NCI-H524 treated with DMSO at 0.1 percent for 48 hours (cell line): ENCODE measurements around the gene OSTM1.

Experiments
- DNase-seq: peaks from one replicate; lab custom pipeline; 2025; lab: John Stamatoyannopoulos, UW

The OSTM1 gene

DNA sequence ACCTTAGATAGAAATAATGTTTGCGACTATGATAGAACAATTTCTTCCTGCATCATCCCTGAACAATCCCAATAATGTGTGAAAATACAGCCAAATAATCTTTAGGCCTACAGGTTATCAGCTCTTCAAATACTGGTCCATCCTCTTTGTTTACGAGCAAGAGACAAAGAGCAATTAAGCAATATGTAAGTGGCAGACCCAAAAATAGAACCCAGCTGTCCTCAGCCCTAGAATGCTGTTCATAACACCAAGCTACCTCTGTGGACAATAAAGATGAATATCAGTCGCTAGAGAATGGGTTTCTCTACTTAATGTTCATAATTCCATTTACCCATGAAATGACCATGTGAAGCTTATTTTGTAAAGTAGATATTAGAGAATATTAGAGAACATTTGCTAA, 28.4 kb upstream of the OSTM1 start:
- no peak for DNase-seq

DNA sequence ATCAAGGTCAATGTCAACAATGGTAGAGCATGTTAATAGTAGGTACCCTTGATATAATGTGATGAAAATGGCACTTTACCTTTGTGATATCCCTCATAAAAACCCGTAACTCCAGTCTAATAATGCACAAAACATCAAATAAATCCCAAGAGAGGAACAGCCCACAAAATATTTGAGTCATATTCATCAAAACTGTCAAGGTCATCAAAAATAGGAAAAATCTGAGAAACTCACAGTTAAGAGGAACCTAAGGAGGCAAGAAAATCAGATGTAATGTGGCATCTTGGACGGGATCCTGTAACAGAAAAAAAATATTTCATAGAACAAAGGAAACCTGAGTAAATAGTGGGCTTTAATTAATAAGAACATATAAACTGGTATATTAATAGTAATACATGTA, 25.5 kb upstream of the OSTM1 start:
- no peak for DNase-seq

DNA sequence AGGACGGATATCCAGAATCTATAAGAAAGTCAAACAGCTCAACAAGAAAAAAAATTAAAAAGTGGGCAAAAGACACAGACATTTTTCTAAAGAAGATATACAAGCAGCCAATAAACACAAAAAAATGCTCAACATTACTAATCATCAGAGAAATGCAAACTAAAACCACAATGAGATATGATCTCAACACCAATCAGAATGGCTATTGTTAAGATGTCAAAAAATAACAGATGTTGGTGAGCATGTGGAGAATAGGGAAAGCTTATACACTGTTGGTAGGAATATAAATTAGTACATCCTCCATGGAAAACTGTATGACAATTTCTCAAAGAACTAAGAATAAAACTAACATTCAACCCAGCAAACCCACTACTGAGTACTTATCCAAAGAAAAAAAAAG, 23.3 kb upstream of the OSTM1 start:
- no peak for DNase-seq

DNA sequence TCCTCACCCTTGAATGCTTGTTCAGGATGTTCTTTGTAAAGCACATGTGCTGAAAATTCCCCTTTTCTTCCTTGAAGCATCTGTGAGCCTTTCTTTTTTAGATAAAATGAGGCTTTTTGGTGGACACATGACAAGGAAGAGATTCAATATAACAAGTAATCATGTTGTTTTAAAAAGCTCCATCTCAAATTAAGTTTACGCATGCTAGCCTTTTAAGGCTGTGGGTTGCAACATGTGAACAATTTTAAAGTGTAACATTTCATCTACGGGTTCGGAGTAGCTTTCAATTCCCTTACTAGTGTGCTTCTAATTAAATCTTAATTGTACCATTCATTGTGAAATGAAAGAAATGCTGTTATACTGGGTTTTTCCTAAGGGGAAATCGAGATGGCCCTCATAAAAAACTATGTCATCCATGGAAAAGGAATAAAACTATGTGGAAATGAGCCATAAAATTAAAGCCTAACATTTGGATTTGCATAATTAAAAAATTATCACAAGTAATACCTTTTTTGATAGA, 19.3 kb upstream of the OSTM1 start:
- DNase-seq = no peak

DNA sequence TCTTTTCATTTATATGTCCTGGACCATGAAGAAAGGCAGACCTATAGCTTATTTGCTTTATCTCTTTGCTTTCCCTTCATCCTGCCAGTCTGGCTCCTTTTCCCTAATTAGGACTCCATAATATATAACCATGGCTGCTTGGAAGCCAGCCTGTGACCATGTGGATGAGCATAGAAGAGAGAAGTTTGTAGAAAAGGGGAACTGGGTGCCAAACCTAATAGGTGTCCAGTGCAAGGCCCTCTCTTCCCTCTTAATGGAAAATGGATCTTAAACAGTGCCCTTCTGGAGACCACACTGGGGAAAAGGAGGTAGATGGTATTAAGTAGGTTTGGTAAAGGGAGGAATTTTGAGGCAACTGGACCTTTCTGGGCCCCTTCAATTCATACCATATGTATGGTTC, 16.7 kb upstream of the OSTM1 start:
- no peak for DNase-seq

DNA sequence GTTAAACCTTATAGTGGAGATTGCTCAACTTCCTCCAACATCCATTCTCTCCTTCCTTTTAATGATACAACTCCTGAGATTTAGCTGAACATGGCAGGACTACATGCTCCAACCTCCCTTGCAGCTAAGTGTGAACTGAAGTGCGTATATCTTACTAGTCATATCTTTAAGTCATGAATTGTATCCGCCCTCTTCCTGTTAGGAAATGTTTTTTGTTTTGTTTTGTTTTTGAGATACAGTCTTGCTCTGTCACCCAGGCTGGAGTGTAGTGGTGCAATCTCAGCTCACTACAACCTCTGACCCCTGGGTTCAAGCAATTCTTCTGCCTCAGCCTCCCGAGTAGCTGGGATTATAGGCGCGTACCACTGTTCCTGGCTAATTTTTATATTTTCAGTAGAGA, 8.8 kb upstream of the OSTM1 start:
- no peak for DNase-seq

DNA sequence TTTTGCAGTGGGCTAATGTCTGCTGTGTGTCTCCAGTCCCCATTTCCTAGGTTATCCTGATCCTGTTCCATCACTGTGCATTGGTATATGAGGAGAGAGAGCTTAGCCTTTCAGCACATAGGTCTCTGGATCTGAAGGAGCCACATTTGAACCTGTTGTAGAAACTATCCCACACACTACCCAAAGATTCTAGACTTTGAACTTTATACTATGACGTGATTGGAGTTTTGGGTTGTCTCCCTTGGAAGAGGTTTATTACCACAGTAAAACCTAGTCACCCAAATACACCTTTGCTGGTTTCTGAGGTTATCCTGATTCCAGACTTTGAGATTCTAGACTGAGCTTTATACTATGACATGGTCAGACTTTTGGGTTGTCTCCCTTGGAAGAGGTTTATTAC, 8.0 kb upstream of the OSTM1 start:
- no peak for DNase-seq

DNA sequence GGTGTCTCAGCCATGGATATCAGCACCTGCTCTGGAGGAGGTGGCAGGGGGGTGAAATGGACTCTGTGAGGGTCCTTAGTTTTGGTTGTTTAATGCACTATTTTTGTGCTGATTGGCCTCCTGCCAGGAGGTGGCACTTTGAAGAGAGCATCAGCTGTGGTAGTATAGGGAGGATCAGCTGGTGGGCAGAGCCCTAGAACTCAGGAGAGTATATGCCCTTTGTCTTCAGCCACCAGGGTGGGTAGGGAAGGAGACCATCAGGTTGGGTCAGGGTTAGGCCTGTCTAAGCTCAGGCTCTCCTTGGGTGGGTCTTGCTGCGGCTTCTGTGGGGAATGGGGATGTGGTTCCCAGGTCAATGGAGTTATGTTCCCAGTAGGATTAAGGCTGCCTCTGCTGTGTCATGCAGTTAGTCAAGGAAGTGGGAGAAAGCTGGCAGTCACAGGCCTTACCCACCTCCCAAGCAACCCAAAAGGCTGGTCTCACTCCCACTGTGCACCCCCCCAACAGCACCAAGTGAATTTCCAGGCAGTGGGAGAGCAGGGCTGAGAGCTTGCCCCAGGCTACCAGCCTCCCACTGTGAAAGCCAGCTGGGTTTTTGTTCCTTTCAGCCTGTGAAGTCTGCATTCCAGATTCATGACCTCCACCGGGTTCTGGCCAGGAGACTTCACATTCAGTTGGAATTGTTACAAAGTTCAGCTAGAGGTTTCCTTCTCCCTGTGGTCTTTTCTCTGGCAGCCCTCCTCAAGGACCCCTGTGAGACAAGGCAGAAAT, 5.7 kb upstream of the OSTM1 start:
- DNase-seq = no peak

DNA sequence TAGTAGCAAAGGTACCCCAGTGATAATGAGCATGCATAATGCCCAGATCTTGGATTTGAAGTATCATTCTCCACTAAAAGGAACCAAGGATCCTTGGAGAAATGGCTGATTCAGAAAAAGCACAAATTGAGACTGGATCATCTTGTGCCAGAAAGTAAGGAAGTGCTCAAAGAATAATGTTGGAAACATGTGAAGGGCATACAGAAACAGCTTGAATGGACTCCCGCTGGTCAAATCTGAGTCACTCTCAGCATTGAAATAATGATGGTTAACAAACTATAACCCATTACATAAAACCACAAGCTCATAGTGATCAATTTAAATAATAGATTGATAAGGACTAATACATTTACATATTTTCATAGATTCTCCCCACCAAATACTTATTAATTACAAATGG, 3.6 kb upstream of the OSTM1 start:
- no peak for DNase-seq

DNA sequence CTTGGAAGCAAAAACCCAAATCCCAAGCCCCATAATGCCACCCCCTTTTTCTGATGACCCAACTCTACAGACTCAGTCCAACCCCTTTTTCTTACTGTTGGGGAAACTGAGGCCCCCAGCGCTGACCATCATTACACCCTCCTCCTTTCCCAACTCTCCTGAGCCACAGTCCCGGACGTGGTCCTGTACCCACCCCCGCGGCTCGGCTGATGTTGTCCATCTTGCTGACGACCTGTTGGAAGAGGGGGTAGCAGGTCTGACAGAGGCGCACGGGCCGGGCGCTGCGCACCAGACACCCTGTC, 533 bp downstream of the OSTM1 start:
- no peak for DNase-seq

DNA sequence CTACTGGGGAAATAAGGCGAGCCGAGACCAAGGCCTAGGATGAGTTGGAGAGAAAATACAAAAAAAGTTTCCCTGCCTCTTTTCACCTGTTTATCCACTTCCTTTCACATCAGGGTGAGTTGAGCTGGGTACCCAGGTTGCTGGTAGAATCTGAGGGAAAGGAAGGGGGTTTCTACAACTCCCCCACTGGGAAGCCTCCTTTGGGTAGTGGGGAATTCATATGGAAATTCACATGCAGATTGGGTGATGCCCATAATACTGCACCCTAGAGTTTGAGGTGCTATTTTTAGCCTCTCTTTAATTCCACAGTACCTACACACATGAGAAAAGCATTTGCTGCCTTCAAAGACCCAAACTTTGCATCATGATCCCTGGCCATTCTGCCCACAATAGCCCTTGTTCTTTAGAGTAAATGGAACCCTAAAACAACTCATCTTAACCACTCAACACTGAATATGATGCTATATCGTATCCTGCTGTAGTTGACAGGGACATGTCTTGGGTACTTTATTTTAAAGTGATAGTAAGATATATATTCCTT, 2.7 kb downstream of the OSTM1 start:
- no peak for DNase-seq

DNA sequence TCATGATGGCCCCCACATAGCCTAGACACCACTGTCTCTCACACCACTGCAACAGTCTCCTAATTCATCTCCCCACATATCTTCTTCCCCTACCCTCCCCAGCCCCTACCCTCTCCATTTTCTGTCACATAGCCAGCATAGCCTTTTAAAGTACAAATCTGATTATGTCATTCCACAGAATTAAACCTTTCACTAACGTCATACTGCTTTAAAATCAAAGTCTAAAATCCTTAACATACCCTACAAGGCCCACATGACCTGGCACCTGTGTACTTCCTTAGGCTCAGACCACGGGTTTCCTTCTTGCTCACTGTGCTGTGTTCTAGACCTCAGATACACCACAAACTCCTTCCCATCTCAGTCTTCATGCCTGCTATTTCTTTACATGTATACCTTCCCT, 5.9 kb downstream of the OSTM1 start:
- no peak for DNase-seq

DNA sequence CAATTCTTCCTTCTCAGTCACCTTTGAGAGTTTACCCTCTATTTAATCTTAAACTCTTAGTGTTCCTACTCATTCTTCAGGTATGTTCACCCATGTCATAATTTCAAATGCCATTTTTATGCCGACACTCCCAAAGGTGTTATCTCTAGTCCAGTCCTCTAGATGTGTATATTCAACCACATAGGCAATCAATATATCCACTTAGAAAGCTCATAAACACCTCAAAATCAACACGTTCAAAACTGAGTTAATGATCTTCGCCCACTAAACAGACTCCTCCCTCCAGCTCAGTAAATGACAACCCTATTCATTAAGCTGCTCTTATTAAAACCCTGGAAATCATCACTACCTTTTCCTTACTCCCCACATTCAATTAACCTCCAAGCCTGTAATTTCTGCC, 6.4 kb downstream of the OSTM1 start:
- DNase-seq = no peak

DNA sequence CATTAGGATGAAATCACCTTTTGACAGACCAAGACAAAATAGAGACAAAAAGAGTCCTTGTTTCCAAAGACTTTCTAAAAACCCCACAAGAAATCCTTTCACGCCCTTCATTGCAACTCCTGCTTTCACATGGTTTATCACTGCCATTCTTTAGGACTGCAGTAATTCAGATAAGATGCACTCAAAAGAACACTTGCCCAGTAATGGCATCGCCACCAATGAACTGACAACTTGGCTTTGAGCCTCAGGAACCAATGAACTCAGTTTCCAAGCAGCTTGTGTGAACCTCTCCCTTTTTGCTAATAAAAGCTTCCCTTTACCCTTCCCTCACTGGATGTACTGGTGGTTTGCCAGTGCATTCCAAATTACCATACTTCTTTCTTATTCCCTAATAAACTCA, 21.8 kb downstream of the OSTM1 start:
- DNase-seq = no peak

DNA sequence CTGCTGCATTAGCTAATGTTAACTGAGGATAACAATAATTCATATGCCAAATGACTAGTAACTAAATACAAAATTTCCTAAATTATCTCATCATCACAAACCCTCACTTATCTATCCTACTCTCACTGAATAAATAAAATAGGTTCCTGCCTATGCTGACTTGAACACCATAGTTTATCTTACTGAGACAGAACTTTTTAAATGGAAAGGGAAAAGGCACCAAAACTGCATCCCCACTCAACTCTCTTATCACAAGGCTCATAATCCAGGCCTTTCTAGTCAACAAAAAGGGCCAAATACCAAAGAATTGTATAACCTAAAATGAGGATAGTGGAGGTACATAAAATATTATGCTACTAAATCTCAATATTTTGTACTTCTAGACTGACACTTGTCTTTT, 23.1 kb downstream of the OSTM1 start:
- no peak for DNase-seq

DNA sequence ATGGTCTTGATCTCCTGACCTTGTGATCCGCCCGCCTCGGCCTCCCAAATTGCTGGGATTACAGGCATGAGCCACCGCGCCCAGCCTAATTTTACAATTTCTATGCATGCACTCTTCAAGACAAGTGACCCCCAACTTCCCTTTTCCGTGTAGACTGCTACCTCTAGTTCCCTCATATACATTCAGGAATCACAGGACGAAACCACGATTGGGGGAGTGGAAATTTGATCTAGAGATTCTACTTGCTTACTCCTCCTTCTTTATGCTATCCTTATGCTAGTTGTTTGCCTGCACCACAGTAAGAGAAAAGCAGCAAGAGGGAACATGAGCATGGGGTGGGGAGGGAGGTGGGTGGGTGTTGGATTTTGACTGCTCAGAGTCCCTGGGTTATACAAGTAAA, 34.9 kb downstream of the OSTM1 start:
- no peak for DNase-seq

DNA sequence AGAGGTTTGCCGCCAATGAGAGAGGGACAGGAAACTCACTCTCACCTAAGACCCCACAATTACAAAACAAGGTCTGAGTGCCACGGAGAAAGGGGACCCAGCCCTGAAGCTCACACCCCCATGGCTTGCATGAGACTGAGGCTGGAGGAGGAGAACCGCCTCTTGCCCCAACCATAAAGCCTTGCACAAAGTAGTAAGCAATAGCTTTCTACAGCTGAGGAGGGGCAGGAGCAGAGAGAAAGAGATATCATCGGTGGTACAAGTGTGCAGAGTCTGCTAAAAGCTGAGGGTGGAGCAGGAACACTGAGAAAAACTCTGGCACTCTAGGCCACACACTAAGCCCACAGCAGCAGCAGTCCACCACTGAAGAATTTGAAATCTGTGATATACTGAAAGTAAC, 37.7 kb downstream of the OSTM1 start:
- DNase-seq = no peak

DNA sequence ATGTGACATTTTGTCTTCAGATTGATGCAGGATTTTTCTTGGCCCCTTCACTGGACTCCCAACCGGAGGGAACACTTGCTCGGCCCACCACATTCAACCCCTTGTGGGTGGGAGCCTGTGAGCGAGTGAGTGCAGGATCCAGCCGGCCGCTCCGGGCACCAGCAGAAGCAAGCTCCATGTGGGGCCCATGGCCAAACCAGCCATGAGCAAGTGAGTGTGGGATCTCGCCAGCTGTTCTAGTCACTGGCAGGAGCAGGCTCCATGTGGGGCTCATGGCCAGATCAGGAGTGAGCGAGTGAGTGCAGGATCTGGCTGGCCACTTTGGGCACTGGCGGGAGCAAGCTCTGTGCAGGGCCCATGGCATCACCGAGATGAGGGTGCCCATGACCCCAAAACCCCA, 42.6 kb downstream of the OSTM1 start:
- no peak for DNase-seq

DNA sequence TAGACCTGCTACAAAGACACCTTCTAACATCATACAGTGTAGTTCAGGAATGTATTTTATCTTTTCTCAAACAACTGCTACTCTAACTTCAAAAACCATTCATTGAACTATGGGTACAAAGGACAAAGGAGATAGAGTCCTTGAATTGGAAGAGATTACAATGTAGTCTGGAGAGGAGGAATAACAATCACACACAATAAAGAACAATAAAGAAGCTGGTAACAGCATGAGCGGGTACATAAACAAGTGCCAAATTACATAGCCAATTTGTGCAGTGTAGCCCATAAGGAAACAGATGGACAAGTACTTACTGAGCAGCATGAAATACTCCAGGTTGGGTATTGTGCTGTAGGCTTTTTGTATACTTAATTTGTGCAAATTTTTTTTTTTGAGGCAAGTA, 44.3 kb downstream of the OSTM1 start:
- DNase-seq = peak; percentile 44

DNA sequence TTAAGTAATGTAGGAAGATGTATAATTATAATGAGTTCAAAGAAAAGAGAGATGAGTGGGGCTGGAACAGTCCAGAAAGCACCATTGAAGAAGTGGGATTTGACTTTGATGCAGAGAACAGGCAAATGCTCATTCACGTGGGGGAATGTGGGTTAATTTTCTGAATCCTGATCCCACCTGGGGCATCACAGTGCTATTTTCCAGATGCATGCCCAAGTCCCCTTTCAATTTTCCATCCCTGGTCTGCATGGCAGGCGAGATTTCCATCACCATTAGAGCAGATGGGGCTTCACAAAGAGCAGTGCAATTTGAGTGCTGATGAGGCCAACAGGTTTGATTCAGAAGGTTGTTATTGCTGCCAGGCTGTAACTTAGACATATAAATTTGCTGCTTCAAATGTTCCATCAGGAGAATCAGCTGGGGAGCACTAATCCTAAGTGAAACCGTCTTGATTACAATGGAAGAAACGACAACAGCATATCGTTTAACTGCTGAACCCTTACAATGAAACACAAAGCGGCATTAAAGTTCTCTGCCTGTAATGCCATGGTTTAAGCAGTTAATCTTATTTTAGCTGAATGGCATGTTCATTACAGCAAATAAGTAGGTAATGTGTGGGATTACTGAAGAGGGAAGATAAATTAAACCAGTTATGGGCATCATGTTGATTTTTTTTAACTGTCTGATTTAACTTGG, 45.2 kb downstream of the OSTM1 start:
- peak; percentile 93 for DNase-seq

DNA sequence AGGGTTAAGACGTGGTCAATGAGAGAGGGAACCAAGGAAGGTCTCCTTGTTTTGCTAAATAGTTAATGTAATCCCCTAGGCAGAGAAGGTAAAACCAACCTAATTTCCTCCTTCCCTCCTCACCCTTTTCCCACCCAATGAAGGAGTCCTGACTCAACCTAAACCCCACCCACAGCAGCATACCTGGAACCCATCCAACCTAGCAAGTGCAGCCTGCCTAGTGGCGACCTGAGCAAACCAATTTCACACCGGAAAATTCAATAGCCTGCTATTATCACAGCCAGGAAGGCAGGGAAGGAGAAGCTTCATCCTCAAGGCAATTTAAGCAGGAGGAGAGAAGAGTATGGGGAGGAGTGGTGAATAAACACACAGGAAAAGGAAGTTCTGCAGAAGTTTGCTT, 46.9 kb downstream of the OSTM1 start:
- DNase-seq = no peak

DNA sequence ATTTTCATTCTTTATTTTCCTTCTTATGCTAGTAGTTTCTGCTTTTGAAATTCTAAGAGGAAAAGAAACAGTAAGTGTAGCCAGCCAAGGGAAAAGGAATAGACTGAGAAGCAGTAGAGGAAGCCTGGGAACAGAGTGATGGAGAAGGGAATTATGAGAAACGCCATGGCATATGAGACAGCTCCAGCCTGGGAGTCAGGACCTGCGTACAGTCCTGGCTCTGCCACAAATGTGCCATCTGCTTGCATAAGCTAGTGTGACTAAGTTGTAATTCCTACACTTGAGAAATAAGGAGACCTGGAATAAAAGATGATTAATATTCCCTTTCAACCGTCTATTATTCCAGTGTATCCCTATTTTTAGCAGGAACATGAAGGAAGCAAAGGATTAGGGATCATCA, 47.5 kb downstream of the OSTM1 start:
- DNase-seq = peak; percentile 26

DNA sequence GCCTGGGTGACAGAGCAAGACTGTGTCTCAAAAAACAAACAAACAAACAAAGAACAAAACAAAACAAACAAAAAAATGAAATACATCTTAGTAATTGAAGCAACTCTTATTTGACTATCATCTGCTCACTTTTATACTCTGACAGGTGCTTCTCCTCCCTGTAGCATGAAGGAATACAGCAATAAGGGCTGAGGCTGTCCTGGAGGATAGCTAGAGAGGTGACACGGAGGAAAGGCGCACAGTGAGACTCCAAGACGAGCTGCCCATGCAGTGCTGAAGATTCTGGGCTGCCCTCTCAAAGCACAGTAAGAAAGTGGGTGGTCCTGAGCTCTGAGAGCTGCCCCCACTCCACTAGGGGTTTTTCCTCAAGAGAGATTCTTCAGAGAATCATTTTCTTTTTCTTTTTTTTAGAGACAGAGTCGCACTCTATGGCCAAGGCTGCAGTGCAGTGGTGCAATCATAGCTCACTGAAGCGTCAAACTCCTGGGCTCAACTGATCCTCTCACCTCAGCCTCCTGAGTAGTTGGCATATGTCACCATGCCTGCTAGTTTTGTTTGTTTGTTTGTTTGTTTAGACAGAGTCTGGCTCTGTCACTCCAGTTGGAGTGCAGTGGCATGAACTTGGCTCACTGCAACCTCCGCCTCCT, 50.0 kb downstream of the OSTM1 start:
- DNase-seq = no peak
